Upper lobe of left lung (tissue), 6 donors: ENCODE data around the gene PRR22. TPM values are rescaled to one million over a fixed set of nuclear protein-coding genes. Genes with fewer than 3 reads are reported as not detected.
A peak's percentile ranks its signal among the peaks of the same experiment; 100 is the strongest.

ENCODE experiments used
- ATAC-seq, 2 donors: fragments of 200-7000 bp; cut with Tn5 transposase; one replicate each; pipeline ENCODE4 v1.9.1; 2022; ENCODE audit warnings: mild to moderate bottlenecking in 2 of 2, moderate library complexity in 2 of 2; ENCODE audit not compliant: low FRiP score in 2 of 2
- DNase-seq, 2 donors: peaks; one replicate each; pipeline ENCODE4 v3.0.0-alpha.2; 2019 to 2020
- H3K27ac ChIP-seq, 4 donors: fragments of 200-600 bp; sonication (generic); one replicate each; pipeline ENCODE4 v1.5.1; 2016 to 2019
- H3K27me3 ChIP-seq, 4 donors: fragments of 200-600 bp; sonication (generic); one replicate each; pipeline ENCODE4 v1.5.1; 2017 to 2019
- H3K36me3 ChIP-seq, 4 donors: fragments of 200-600 bp; sonication (generic); one replicate each; pipeline ENCODE4 v1.5.1; 2016 to 2019
- H3K4me1 ChIP-seq, 4 donors: fragments of 200-600 bp; sonication (generic); one replicate each; pipeline ENCODE4 v1.5.1; 2018 to 2019
- H3K4me3 ChIP-seq, 4 donors: fragments of 200-600 bp; sonication (generic); one replicate each; pipeline ENCODE4 v1.5.1; 2017 to 2019; ENCODE audit warnings: mild to moderate bottlenecking in 2 of 4, moderate library complexity in 1 of 4
- H3K9me3 ChIP-seq, 4 donors: fragments of 200-600 bp; sonication (generic); one replicate each; pipeline ENCODE4 v1.5.1; 2018 to 2019
- CTCF ChIP-seq, 6 experiments: fragments of 450-650 bp in 4 of 6; fragments of 200-600 bp in 2 of 6; sonication (generic) in 2 of 6; IDR thresholded peaks; one replicate each; pipeline ENCODE4 v1.5.1; 2016 to 2019; ENCODE audit warnings: antibody characterized with exemption in 6 of 6
- EP300 ChIP-seq, 4 donors: sonication (generic); formaldehyde crosslinking; IDR thresholded peaks; one replicate each; pipeline ENCODE4 v1.5.1; 2017; ENCODE audit warnings: antibody characterized with exemption in 4 of 4, control low read depth in 2 of 4
- POLR2A ChIP-seq, 4 donors: fragments of 450-650 bp; IDR thresholded peaks; one replicate each; pipeline ENCODE4 v1.5.1; 2016 to 2017; ENCODE audit warnings: antibody characterized with exemption in 4 of 4, mild to moderate bottlenecking in 2 of 4
- POLR2AphosphoS5 ChIP-seq, 2 donors: sonication (generic); formaldehyde crosslinking; IDR thresholded peaks; one replicate each; pipeline ENCODE4 v1.5.1; 2017; ENCODE audit warnings: antibody characterized with exemption in 2 of 2
- WGBS, 2 donors: methylation state at CpG; one replicate each; pipeline ENCODE4 v1.1.5; 2017 to 2018; 5-methylcytosine and 5-hydroxymethylcytosine counted together
- total RNA-seq, 6 donors: library from RNA; depleted of rRNA in 4 of 6; stranded (reverse); fragments of >200 nt in 4 of 6; gene quantifications; one replicate each; pipeline versions ENCODE4 v1.1.0 to v1.2.1, GENCODE V29; 2016 to 2021
- donor health status: DM: no; HTN: no; CAD: no; lungs with moderate emphysema.
- donor health status: DM: no; HTN: yes; CAD: no; lungs with severe emphysema.

The PRR22 gene
- total RNA-seq, 6 donors from 2014 or later = 1.8 to 4.4 (median 3.4) TPM

DNA sequence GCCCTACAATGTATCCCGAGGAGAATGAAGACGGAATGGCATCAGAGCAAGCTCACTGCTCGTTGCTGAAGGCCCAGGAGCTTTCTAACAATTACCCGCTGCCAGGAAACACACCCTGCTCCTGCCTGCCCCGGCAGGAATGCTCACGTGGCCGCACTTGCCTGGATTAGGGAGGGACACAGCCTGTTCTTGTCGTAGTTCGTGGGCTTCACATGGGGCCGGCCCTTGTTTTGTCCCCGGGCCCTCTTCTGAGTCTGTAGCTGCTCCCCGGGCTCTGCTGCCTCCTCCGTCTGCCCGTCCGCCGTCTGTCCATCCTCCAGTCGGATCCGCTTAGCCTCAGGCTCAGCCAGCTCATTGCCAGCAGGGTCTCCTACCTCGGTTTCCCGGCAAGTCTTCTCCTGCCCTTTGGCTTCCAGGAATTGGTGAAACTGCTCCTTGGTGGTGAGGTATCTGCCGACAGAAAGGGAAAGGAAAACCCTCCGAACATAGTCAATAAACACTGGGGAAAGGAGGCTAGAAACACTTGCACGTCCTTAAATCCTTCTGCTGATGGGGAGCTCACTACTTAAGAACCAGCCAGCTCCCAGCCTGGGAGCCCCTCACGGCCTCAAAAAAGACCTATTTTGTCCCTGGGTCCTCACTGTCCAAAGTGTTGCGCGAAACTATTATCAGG lies 5.5 kb upstream of the PRR22 start:
- H3K4me1 ChIP-seq = peaks cover 6 to 8% (median 7%) of the 10 kb centered on the region in 4 donors

DNA sequence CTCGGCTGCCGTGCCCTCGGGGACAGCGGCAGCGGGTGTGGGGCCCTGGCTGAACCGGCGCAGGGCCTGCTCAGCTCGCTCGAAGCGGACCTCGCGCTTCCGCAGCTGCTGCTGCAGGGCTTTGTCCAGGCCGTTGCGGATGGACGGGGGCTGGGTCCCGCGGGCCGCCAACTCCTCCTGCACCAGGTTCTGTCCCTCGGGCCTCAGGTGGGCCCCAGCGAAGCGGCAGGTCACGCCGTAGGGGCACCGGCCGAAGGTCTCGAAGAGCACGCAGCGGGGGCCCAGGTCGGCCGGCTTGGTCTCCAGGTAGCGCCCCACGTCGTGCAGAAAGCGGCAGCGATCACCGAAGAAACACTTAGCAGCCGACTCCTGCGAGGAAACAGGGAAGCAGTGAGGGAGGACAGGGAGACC lies 4.8 kb upstream of the PRR22 start:
- no peak for ATAC-seq
- H3K9me3 ChIP-seq = no peaks in the 10 kb centered on the region
- no peaks in the 10 kb centered on the region for H3K27me3 ChIP-seq
- no peak overlapping the region for H3K27ac ChIP-seq
- H3K4me1 ChIP-seq = peaks cover 6 to 8% (median 7%) of the 10 kb centered on the region in 4 donors
- H3K4me3 ChIP-seq = no peak overlapping the region
- DNase-seq = peak in 1 of 2 donors; percentile 87
- 97 to 100% methylated on average over 23 to 38 of the region's 39 CpGs for WGBS, 2 donors
- TF ChIP-seq POLR2AphosphoS5 (IDR thresholded peaks at IDR 0.05) (no peak), CTCF (IDR thresholded peaks at IDR 0.05) (no peak), EP300 (IDR thresholded peaks at IDR 0.05) (no peak), POLR2A (IDR thresholded peaks at IDR 0.05) (no peak)
- H3K36me3 ChIP-seq = peaks cover 39 to 58% (median 56%) of the 10 kb centered on the region in 4 donors

More for the DNA sequence above, 5.5 kb upstream of the PRR22 start:
- no peaks in the 10 kb centered on the region for H3K9me3 ChIP-seq
- H3K27ac ChIP-seq = peak overlapping the region; percentile 94 to 99 (median 98)
- DNase-seq = no peak
- peaks cover 34 to 51% (median 50%) of the 10 kb centered on the region in 4 donors for H3K36me3 ChIP-seq
- whole genome bisulfite sequencing, 2 donors = 83 to 87% methylated on average over 24 to 26 of the region's 26 CpGs
- no peaks in the 10 kb centered on the region for H3K27me3 ChIP-seq
- no peak for ATAC-seq
- no peak for TF ChIP-seq POLR2A (IDR thresholded peaks at IDR 0.05)
- peak overlapping the region in 3 of 4 donors; percentile 88 to 93 (median 89) for H3K4me3 ChIP-seq

DNA sequence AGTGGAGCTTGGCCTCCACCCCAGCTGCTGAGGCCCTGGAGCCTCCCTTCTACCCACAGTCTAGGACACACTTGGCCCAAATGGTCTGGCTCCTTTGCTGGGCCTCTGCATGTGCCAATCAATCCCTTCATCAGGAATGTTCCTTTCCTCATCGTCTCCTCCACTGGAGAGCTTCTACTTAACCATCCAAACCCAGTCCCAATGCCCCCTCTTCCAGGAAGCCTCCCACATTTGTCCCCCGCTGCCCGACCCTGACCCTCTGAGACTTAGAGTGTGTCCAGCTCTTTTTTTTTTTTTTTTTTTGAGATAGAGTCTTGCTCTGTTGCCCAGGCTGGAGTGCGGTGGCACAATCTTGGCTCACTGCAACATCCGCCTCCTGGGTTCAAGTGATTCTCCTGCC lies 3.9 kb upstream of the PRR22 start:
- DNase-seq = no peak
- H3K9me3 ChIP-seq = no peaks in the 10 kb centered on the region
- peaks cover 40 to 66% (median 61%) of the 10 kb centered on the region in 4 donors for H3K36me3 ChIP-seq
- no peak for ATAC-seq
- H3K27ac ChIP-seq = no peak overlapping the region
- no peaks in the 10 kb centered on the region for H3K27me3 ChIP-seq
- 91 to 96% methylated on average over 5 of the region's 5 CpGs for WGBS, 2 donors
- no peak for TF ChIP-seq CTCF (IDR thresholded peaks at IDR 0.05)
- TF ChIP-seq EP300 (IDR thresholded peaks at IDR 0.05) = no peak
- TF ChIP-seq POLR2AphosphoS5 (IDR thresholded peaks at IDR 0.05) = no peak
- no peak for TF ChIP-seq POLR2A (IDR thresholded peaks at IDR 0.05)
- peaks cover 6 to 8% (median 7%) of the 10 kb centered on the region in 4 donors for H3K4me1 ChIP-seq
- no peak overlapping the region for H3K4me3 ChIP-seq

GRCh38 chr19:5787409-5788182 lies 3.0 kb upstream of the PRR22 start:
- peaks cover 40 to 72% (median 61%) of the 10 kb centered on the region in 4 donors for H3K36me3 ChIP-seq
- no peak overlapping the region for H3K27ac ChIP-seq
- TF ChIP-seq POLR2A (IDR thresholded peaks at IDR 0.05) (no peak), EP300 (IDR thresholded peaks at IDR 0.05) (no peak), POLR2AphosphoS5 (IDR thresholded peaks at IDR 0.05) (no peak), CTCF (IDR thresholded peaks at IDR 0.05) (no peak)

More at GRCh38 chr19:5787409-5788182, 3.0 kb upstream of the PRR22 start:
- no peaks in the 10 kb centered on the region for H3K27me3 ChIP-seq
- no peak overlapping the region for H3K4me3 ChIP-seq
- ATAC-seq (no peak), DNase-seq (peak in 1 of 2 donors; percentile 80)
- no peaks in the 10 kb centered on the region for H3K9me3 ChIP-seq
- H3K4me1 ChIP-seq = peaks cover 6 to 8% (median 7%) of the 10 kb centered on the region in 4 donors
- 92 to 94% methylated on average over 34 to 36 of the region's 39 CpGs for WGBS, 2 donors
